IPS-15b (cell line): ENCODE data around the gene TAS1R3.

Experiments used
- H3K27me3 ChIP-seq: one replicate; pipeline ENCODE4 v1.6.1; 2013; ENCODE audit warnings: low read length; ENCODE audit not compliant: control insufficient read depth, insufficient read depth
- H3K36me3 ChIP-seq: one replicate; pipeline ENCODE4 v1.6.1; 2013; ENCODE audit warnings: low read length; ENCODE audit not compliant: control insufficient read depth, insufficient read depth
- H3K4me1 ChIP-seq: one replicate; pipeline ENCODE4 v1.6.1; 2013; ENCODE audit warnings: mild to moderate bottlenecking, low read length; ENCODE audit not compliant: control insufficient read depth, insufficient read depth
- H3K4me3 ChIP-seq: one replicate; pipeline ENCODE4 v1.5.1; 2013; ENCODE audit warnings: low read depth, low read length
- H3K9ac ChIP-seq: one replicate; pipeline ENCODE4 v1.6.1; 2013; ENCODE audit warnings: low read depth, mild to moderate bottlenecking, low read length
- H3K9me3 ChIP-seq: one replicate; pipeline ENCODE4 v1.6.1; 2013; ENCODE audit warnings: mild to moderate bottlenecking, low read length; ENCODE audit not compliant: control insufficient read depth, insufficient read depth

Gene TAS1R3

GRCh38 chr1:1348420-1349255 is 17.6 kb downstream of the TAS1R3 start:
- Histone ChIP-seq H3K4me1 (peaks cover 2% of the 10 kb centered on the region), H3K36me3 (no peaks in the 10 kb centered on the region), H3K9ac (peak overlapping the region; percentile 24), H3K27me3 (no peaks in the 10 kb centered on the region), H3K4me3 (peak overlapping the region; percentile 52), H3K9me3 (no peaks in the 10 kb centered on the region)

GRCh38 chr1:1349256-1350012 is 18.4 kb downstream of the TAS1R3 start, which contains the start of gene DVL1:
Gene DVL1 (minus strand): TSS chr1:1349418. CDS start chr1:1349065, 353 bp downstream.
- Histone ChIP-seq H3K9me3 (no peaks in the 10 kb centered on the region), H3K4me1 (peaks cover 2% of the 10 kb centered on the region), H3K9ac (peak within 1 kb of the TSS; percentile 73), H3K4me3 (peak within 1 kb of the TSS; percentile 67), H3K27me3 (no peaks in the 10 kb centered on the region), H3K36me3 (no peaks in the 10 kb centered on the region)

GRCh38 chr1:1351511-1352427 is 20.7 kb downstream of the TAS1R3 start:
- peaks cover 2% of the 10 kb centered on the region for H3K4me1 ChIP-seq
- peak overlapping the region; percentile 30 for H3K4me3 ChIP-seq
- H3K9me3 ChIP-seq: no peaks in the 10 kb centered on the region
- peaks cover 2% of the 10 kb centered on the region for H3K27me3 ChIP-seq
- H3K36me3 ChIP-seq: no peaks in the 10 kb centered on the region
- H3K9ac ChIP-seq: no peak overlapping the region

- peaks cover 5% of the 10 kb centered on the region for H3K4me1 ChIP-seq
- H3K4me3 ChIP-seq: no peak overlapping the region
- no peaks in the 10 kb centered on the region for H3K9me3 ChIP-seq
- no peak overlapping the region for H3K9ac ChIP-seq
- H3K27me3 ChIP-seq: peaks cover 2% of the 10 kb centered on the region
- no peaks in the 10 kb centered on the region for H3K36me3 ChIP-seq
Measured at GRCh38 chr1:1352786-1353388, 21.8 kb downstream of the TAS1R3 start.

- no peaks in the 10 kb centered on the region for H3K9me3 ChIP-seq
- peaks cover 3% of the 10 kb centered on the region for H3K4me1 ChIP-seq
- no peak overlapping the region for H3K9ac ChIP-seq
- H3K27me3 ChIP-seq: peaks cover 2% of the 10 kb centered on the region
- no peaks in the 10 kb centered on the region for H3K36me3 ChIP-seq
- peak overlapping the region; percentile 43 for H3K4me3 ChIP-seq
Measured at GRCh38 chr1:1353389-1354151, 22.5 kb downstream of the TAS1R3 start.

GRCh38 chr1:1354271-1355247 is 23.5 kb downstream of the TAS1R3 start:
- Histone ChIP-seq H3K27me3 (peaks cover 2% of the 10 kb centered on the region), H3K4me1 (peaks cover 3% of the 10 kb centered on the region), H3K9me3 (no peaks in the 10 kb centered on the region), H3K4me3 (peak overlapping the region; percentile 43), H3K9ac (no peak overlapping the region), H3K36me3 (no peaks in the 10 kb centered on the region)

GRCh38 chr1:1355416-1355815 is 24.3 kb downstream of the TAS1R3 start:
- Histone ChIP-seq H3K4me3 (no peak overlapping the region), H3K9me3 (no peaks in the 10 kb centered on the region), H3K9ac (no peak overlapping the region), H3K27me3 (peaks cover 2% of the 10 kb centered on the region), H3K4me1 (peaks cover 3% of the 10 kb centered on the region), H3K36me3 (no peaks in the 10 kb centered on the region)

GRCh38 chr1:1356166-1356795 is 25.2 kb downstream of the TAS1R3 start:
- no peaks in the 10 kb centered on the region for H3K36me3 ChIP-seq
- H3K4me1 ChIP-seq: peaks cover 3% of the 10 kb centered on the region
- H3K4me3 ChIP-seq: no peak overlapping the region
- no peak overlapping the region for H3K9ac ChIP-seq
- H3K9me3 ChIP-seq: no peaks in the 10 kb centered on the region
- peaks cover 2% of the 10 kb centered on the region for H3K27me3 ChIP-seq

GRCh38 chr1:1356796-1357401 is 25.8 kb downstream of the TAS1R3 start:
- peaks cover 3% of the 10 kb centered on the region for H3K4me1 ChIP-seq

More at GRCh38 chr1:1356796-1357401, 25.8 kb downstream of the TAS1R3 start:
- H3K27me3 ChIP-seq: peaks cover 2% of the 10 kb centered on the region
- H3K4me3 ChIP-seq: no peak overlapping the region
- H3K36me3 ChIP-seq: no peaks in the 10 kb centered on the region
- no peak overlapping the region for H3K9ac ChIP-seq
- no peaks in the 10 kb centered on the region for H3K9me3 ChIP-seq
